Measurements from ENCODE around the gene CHCT1. TPM values are rescaled to one million over a fixed set of nuclear protein-coding genes. Genes with fewer than 3 reads are reported as not detected.

Gene CHCT1
- total RNA-seq, 2 donors from 2014 or later, result not detected

- Mint-ChIP-seq H3K4me3 (peak within 1 kb of the TSS; percentile 94), H3K27me3 (no peaks in the 10 kb centered on the region), H3K27ac (peak within 1 kb of the TSS; percentile 93), H3K4me1 (peaks cover 32% of the 10 kb centered on the region), H3K36me3 (ENCODE audit: low read depth) (no peaks in the 10 kb centered on the region)
- H3K9me3 ChIP-seq (ENCODE audit: control insufficient read depth, low read length, poor library complexity, severe bottlenecking), result no peaks in the 10 kb centered on the region
- DNase-seq, result peak; percentile 89 to 96 (median 95)
- ATAC-seq, result peak; percentile 90
Observed at GRCh38 chr17:60392042-60392844, 30.0 kb upstream of the CHCT1 start, which contains the start of gene USP32. USP32 (minus strand) TSS chr17:60392133; CDS start chr17:60391939, 194 bp downstream.

GRCh38 chr17:60392845-60393702 is 29.2 kb upstream of the CHCT1 start:
- no peaks in the 10 kb centered on the region for H3K9me3 ChIP-seq (ENCODE audit: control insufficient read depth, low read length, poor library complexity, severe bottlenecking)
- Mint-ChIP-seq H3K4me3 (peak overlapping the region; percentile 94), H3K27ac (peak overlapping the region; percentile 93), H3K27me3 (no peaks in the 10 kb centered on the region), H3K36me3 (ENCODE audit: low read depth) (no peaks in the 10 kb centered on the region), H3K4me1 (peaks cover 34% of the 10 kb centered on the region)
- ATAC-seq (no peak), DNase-seq (no peak)

- H3K9me3 ChIP-seq (ENCODE audit: control insufficient read depth, low read length, poor library complexity, severe bottlenecking), result no peaks in the 10 kb centered on the region
- Mint-ChIP-seq H3K27ac (no peak overlapping the region), H3K4me1 (peaks cover 30% of the 10 kb centered on the region), H3K4me3 (no peak overlapping the region), H3K27me3 (no peaks in the 10 kb centered on the region), H3K36me3 (ENCODE audit: low read depth) (no peaks in the 10 kb centered on the region)
- DNase-seq (no peak), ATAC-seq (no peak)
Observed at GRCh38 chr17:60393840-60394723, 28.2 kb upstream of the CHCT1 start.

- H3K9me3 ChIP-seq (ENCODE audit: control insufficient read depth, low read length, poor library complexity, severe bottlenecking), result no peaks in the 10 kb centered on the region
- ATAC-seq (no peak), DNase-seq (no peak)
- H3K4me1 Mint-ChIP-seq, result peaks cover 22% of the 10 kb centered on the region
- no peak overlapping the region for H3K27ac Mint-ChIP-seq
- no peaks in the 10 kb centered on the region for H3K36me3 Mint-ChIP-seq (ENCODE audit: low read depth)
- no peaks in the 10 kb centered on the region for H3K27me3 Mint-ChIP-seq
- H3K4me3 Mint-ChIP-seq, result no peak overlapping the region
Observed at GRCh38 chr17:60395508-60396065, 26.7 kb upstream of the CHCT1 start.

DNA sequence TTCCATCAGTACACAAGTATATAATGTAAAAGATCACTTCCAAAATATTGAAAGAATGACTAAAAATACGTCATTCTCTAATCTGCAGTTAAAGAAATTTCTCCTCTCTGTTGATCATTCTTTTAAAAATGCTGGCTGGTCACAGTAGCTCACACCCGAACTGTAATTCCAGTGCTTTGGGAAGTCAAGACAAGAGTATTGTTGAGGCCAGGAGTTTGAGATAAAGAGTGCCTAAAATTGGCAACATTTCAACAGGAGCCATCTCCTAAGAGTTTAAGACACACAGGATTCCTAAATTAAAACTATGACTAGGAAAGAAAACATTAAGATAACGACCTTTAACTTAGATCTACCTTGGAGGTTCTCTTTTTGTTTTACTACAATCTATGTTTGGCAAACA is 25.9 kb upstream of the CHCT1 start:
- Mint-ChIP-seq H3K4me3 (no peak overlapping the region), H3K4me1 (peaks cover 15% of the 10 kb centered on the region), H3K27ac (peak overlapping the region; percentile 29), H3K27me3 (no peaks in the 10 kb centered on the region), H3K36me3 (ENCODE audit: low read depth) (no peaks in the 10 kb centered on the region)
- no peaks in the 10 kb centered on the region for H3K9me3 ChIP-seq (ENCODE audit: control insufficient read depth, low read length, poor library complexity, severe bottlenecking)
- ATAC-seq (no peak), DNase-seq (no peak)

DNA sequence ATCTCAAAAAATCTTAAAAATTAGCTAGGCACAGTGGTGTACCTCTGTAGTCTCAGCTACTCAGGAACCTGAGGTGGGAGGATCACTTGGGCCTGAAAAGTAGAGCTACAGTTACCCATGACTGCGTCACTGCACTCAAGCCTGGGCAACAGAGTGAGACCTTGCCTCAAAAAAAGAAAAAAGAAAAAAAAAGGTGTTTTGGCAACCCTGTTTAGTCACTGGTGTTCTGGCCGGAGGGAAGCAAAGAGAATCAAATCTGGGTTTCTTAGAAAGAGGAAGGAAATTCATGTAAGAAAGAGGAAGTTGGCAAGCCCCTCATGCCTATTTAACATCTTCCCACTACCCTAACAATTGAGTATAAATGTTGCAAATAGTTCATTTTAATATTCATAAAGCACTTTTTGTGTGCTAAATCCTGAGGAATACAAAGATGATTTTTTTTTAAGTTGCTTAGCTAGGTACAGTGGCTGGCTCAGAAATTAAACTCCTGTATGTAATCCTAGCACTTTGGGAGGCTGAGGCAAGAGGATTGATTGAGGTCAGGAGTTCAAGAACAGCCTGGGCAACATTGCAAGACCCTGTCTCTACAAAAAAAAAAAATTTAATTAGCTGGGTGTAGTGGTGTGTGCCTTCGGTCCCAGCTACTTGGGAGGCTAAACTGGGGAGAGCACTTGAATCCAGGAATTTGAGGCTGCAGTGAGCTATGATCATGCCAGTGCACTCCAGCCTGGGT is 23.9 kb upstream of the CHCT1 start:
- DNase-seq (no peak), ATAC-seq (peak; percentile 84)
- H3K4me1 Mint-ChIP-seq, result peaks cover 6% of the 10 kb centered on the region
- H3K36me3 Mint-ChIP-seq (ENCODE audit: low read depth), result no peaks in the 10 kb centered on the region
- peak overlapping the region; percentile 45 for H3K27ac Mint-ChIP-seq
- H3K4me3 Mint-ChIP-seq, result peak overlapping the region; percentile 15
- no peaks in the 10 kb centered on the region for H3K9me3 ChIP-seq (ENCODE audit: control insufficient read depth, low read length, poor library complexity, severe bottlenecking)
- H3K27me3 Mint-ChIP-seq, result no peaks in the 10 kb centered on the region

DNA sequence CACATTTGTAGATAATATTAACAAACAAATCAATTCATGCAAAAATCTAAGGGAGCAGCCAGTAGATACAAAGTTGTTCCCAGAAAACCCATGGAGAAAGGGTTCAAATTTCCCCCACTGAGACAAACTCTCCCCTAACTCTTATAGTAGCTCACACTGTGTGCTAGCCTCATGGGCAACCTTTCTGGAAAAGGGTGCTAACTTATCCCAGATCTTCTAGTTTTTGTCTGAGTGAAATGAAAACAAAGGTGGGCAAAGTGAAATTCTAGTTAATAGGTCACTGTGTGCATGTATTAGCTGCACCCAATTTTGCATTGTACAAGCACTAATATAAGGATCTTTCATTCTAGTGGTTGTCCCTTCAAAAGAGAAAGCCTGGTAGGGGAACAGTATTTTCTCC is 20.5 kb upstream of the CHCT1 start:
- H3K9me3 ChIP-seq (ENCODE audit: control insufficient read depth, low read length, poor library complexity, severe bottlenecking), result no peaks in the 10 kb centered on the region
- DNase-seq (no peak), ATAC-seq (no peak)
- H3K4me3 Mint-ChIP-seq, result no peak overlapping the region
- peaks cover 6% of the 10 kb centered on the region for H3K4me1 Mint-ChIP-seq
- no peak overlapping the region for H3K27ac Mint-ChIP-seq
- H3K36me3 Mint-ChIP-seq (ENCODE audit: low read depth), result no peaks in the 10 kb centered on the region
- peaks cover 5% of the 10 kb centered on the region for H3K27me3 Mint-ChIP-seq

DNA sequence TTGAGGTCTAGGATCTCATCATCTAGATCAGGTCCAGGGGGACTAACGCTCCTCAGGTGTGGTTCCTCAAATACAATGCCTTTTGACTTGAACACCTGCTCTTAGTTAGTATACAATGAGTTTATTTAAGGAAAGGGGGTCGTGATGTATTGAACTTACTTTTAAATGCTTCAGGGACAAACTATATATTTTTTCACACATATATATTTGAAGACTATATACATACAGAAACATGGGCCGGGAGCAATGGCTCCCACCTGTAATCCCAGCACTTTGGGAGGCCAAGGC is 18.8 kb upstream of the CHCT1 start:
- no peaks in the 10 kb centered on the region for H3K36me3 Mint-ChIP-seq (ENCODE audit: low read depth)
- no peak for DNase-seq

GRCh38 chr17:60403962-60404361 is 18.3 kb upstream of the CHCT1 start:
- no peaks in the 10 kb centered on the region for H3K9me3 ChIP-seq (ENCODE audit: control insufficient read depth, low read length, poor library complexity, severe bottlenecking)
- no peak overlapping the region for H3K4me3 Mint-ChIP-seq
- H3K36me3 Mint-ChIP-seq (ENCODE audit: low read depth), result no peaks in the 10 kb centered on the region
- ATAC-seq, result no peak
- H3K4me1 Mint-ChIP-seq, result no peaks in the 10 kb centered on the region
- no peak overlapping the region for H3K27ac Mint-ChIP-seq
- H3K27me3 Mint-ChIP-seq, result peaks cover 11% of the 10 kb centered on the region
- no peak for DNase-seq

More for the DNA sequence above, 18.8 kb upstream of the CHCT1 start:
- ATAC-seq, result no peak
- no peaks in the 10 kb centered on the region for H3K9me3 ChIP-seq (ENCODE audit: control insufficient read depth, low read length, poor library complexity, severe bottlenecking)
- Mint-ChIP-seq H3K27me3 (peaks cover 11% of the 10 kb centered on the region), H3K4me1 (peaks cover under 1% of the 10 kb centered on the region), H3K4me3 (no peak overlapping the region), H3K27ac (no peak overlapping the region)

DNA sequence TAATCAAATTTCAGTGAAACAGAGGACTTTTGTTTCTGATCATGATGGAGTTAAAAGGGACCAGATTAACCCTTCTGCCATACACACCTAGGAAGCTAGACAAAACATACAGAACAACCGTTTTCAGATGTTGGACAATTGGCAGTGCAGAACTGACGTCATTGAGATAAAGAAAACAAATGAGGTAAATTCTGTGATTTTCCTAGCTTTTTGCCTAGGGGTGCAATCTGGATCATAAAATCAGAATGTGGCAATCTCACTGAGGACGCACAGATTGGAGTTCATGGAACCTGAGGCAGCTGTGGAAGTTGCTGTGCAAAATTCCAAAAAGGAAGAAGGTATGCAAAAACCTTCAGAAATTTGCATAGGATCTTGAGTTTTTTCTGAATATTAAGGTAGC is 15.4 kb upstream of the CHCT1 start:
- H3K4me1 Mint-ChIP-seq, result no peaks in the 10 kb centered on the region
- DNase-seq, result no peak
- H3K27ac Mint-ChIP-seq, result no peak overlapping the region
- no peak for ATAC-seq
- H3K9me3 ChIP-seq (ENCODE audit: control insufficient read depth, low read length, poor library complexity, severe bottlenecking), result no peaks in the 10 kb centered on the region
- H3K36me3 Mint-ChIP-seq (ENCODE audit: low read depth), result no peaks in the 10 kb centered on the region
- peaks cover 20% of the 10 kb centered on the region for H3K27me3 Mint-ChIP-seq
- H3K4me3 Mint-ChIP-seq, result no peak overlapping the region

- no peak overlapping the region for H3K4me3 Mint-ChIP-seq
- H3K27ac Mint-ChIP-seq, result no peak overlapping the region
- H3K27me3 Mint-ChIP-seq, result peaks cover 28% of the 10 kb centered on the region
- DNase-seq (no peak), ATAC-seq (no peak)
- no peaks in the 10 kb centered on the region for H3K9me3 ChIP-seq (ENCODE audit: control insufficient read depth, low read length, poor library complexity, severe bottlenecking)
- H3K4me1 Mint-ChIP-seq, result no peaks in the 10 kb centered on the region
- H3K36me3 Mint-ChIP-seq (ENCODE audit: low read depth), result no peaks in the 10 kb centered on the region
Observed at GRCh38 chr17:60410001-60410400, 12.3 kb upstream of the CHCT1 start.

- Mint-ChIP-seq H3K27me3 (peaks cover 25% of the 10 kb centered on the region), H3K4me3 (no peak overlapping the region), H3K4me1 (no peaks in the 10 kb centered on the region), H3K36me3 (ENCODE audit: low read depth) (no peaks in the 10 kb centered on the region), H3K27ac (no peak overlapping the region)
- no peaks in the 10 kb centered on the region for H3K9me3 ChIP-seq (ENCODE audit: control insufficient read depth, low read length, poor library complexity, severe bottlenecking)
- DNase-seq (no peak), ATAC-seq (no peak)
Observed at GRCh38 chr17:60412701-60413100, 9.6 kb upstream of the CHCT1 start.
